HEK293 (cell line): ENCODE results near the gene KIF11.

Experiments used
- CTCF ChIA-PET: fragments of 350-600 bp; formaldehyde crosslinking; extraction: SDS; loops from one replicate; lab custom pipeline; 2021; ENCODE audit warnings: antibody characterized with exemption; lab: Yijun Ruan, JAX
- POLR2A ChIA-PET: fragments of 300-600 bp; formaldehyde crosslinking; extraction: SDS; loops from one replicate; lab custom pipeline; 2020; ENCODE audit warnings: antibody characterized with exemption, inconsistent platforms; lab: Yijun Ruan, JAX
- H3K27ac ChIP-seq: fragments of 200-500 bp; sonication (Bioruptor generic); 2 replicates; pipeline ENCODE4 v1.5.1; 2014; ENCODE audit warnings: low read depth, low read length, control low read depth, inconsistent platforms; ENCODE audit errors: extremely low read depth
- H3K36me3 ChIP-seq, 2 experiments: fragments of 200-500 bp in 1 of 2; sonication (Bioruptor generic) in 1 of 2; 1 replicate in 1 of 2; 2 replicates in 1 of 2; pipeline ENCODE4 v1.5.1; 2014 to 2017; ENCODE audit warnings: inconsistent platforms in 2 of 2, low read length in 2 of 2; ENCODE audit not compliant: control insufficient read depth in 2 of 2, insufficient read depth in 1 of 2
- H3K4me1 ChIP-seq: fragments of 200-500 bp; sonication (Bioruptor generic); 2 replicates; pipeline ENCODE4 v1.5.1; 2014; ENCODE audit warnings: mild to moderate bottlenecking, low read length, inconsistent platforms; ENCODE audit not compliant: control insufficient read depth, insufficient read depth
- H3K4me3 ChIP-seq: 2 replicates; pipeline ENCODE4 v1.5.1; 2011; ENCODE audit warnings: low read depth, mild to moderate bottlenecking, control low read depth, low read length, moderate library complexity
- H3K9me3 ChIP-seq: fragments of 200-500 bp; sonication (Bioruptor generic); 2 replicates; pipeline ENCODE4 v1.5.1; 2014; ENCODE audit warnings: low read depth, low read length, inconsistent platforms; ENCODE audit not compliant: control insufficient read depth, insufficient read depth
- BCL11B ChIP-seq: fragments of 450-650 bp; formaldehyde crosslinking; IDR thresholded peaks from 2 replicates; pipeline ENCODE4 v1.5.1; 2016; ENCODE audit warnings: low read depth, missing biosample characterization, missing genetic modification characterization
- MEIS1 ChIP-seq: sonication (generic); formaldehyde crosslinking; IDR thresholded peaks from 2 replicates; pipeline ENCODE4 v1.8.1; 2022; ENCODE audit warnings: missing genetic modification reagents, mild to moderate bottlenecking, borderline replicate concordance
- MYNN ChIP-seq: fragments of 450-650 bp; formaldehyde crosslinking; IDR thresholded peaks from 2 replicates; pipeline ENCODE4 v1.5.1; 2016; ENCODE audit warnings: missing biosample characterization, missing genetic modification characterization, borderline replicate concordance
- MZF1 ChIP-seq: fragments of 450-650 bp; formaldehyde crosslinking; IDR thresholded peaks from 2 replicates; pipeline ENCODE4 v1.5.1; 2017; ENCODE audit warnings: missing biosample characterization, missing genetic modification characterization, borderline replicate concordance
- PRDM10 ChIP-seq: fragments of 450-650 bp; formaldehyde crosslinking; IDR thresholded peaks from 2 replicates; pipeline ENCODE4 v1.5.1; 2016; ENCODE audit warnings: missing biosample characterization, missing genetic modification characterization
- PRDM6 ChIP-seq: fragments of 450-650 bp; formaldehyde crosslinking; IDR thresholded peaks from 2 replicates; pipeline ENCODE4 v1.5.1; 2017; ENCODE audit warnings: missing biosample characterization, missing genetic modification characterization
- SP7 ChIP-seq: fragments of 450-650 bp; formaldehyde crosslinking; IDR thresholded peaks from 2 replicates; pipeline ENCODE4 v1.5.1; 2016; ENCODE audit warnings: missing biosample characterization, missing genetic modification characterization
- TRIM28 ChIP-seq: IDR thresholded peaks from 2 replicates; pipeline ENCODE4 v1.6.1; 2011; ENCODE audit warnings: low read length, control low read depth, borderline replicate concordance
- WT1 ChIP-seq: fragments of 450-650 bp; formaldehyde crosslinking; IDR thresholded peaks from 2 replicates; pipeline ENCODE4 v1.5.1; 2016; ENCODE audit warnings: missing biosample characterization, missing genetic modification characterization
- ZBTB10 ChIP-seq: fragments of 450-650 bp; formaldehyde crosslinking; IDR thresholded peaks from 2 replicates; pipeline ENCODE4 v1.5.1; 2016; ENCODE audit warnings: missing biosample characterization, missing genetic modification characterization
- ZBTB17 ChIP-seq: fragments of 450-650 bp; formaldehyde crosslinking; IDR thresholded peaks from 2 replicates; pipeline ENCODE4 v1.5.1; 2016; ENCODE audit warnings: missing biosample characterization, missing genetic modification characterization
- ZBTB44 ChIP-seq: fragments of 450-650 bp; IDR thresholded peaks from 2 replicates; pipeline ENCODE4 v1.5.1; 2018; ENCODE audit warnings: missing biosample characterization, mild to moderate bottlenecking, missing genetic modification characterization
- ZNF112 ChIP-seq: fragments of 450-650 bp; formaldehyde crosslinking; IDR thresholded peaks from 2 replicates; pipeline ENCODE4 v1.5.0; 2017; ENCODE audit warnings: missing biosample characterization, missing genetic modification characterization
- ZNF157 ChIP-seq: fragments of 450-650 bp; formaldehyde crosslinking; IDR thresholded peaks from 2 replicates; pipeline ENCODE4 v1.5.1; 2016; ENCODE audit warnings: missing biosample characterization, missing genetic modification characterization
- ZNF2 ChIP-seq: fragments of 450-650 bp; formaldehyde crosslinking; IDR thresholded peaks from 2 replicates; pipeline ENCODE4 v1.5.1; 2016; ENCODE audit warnings: missing biosample characterization, missing genetic modification characterization
- ZNF248 ChIP-seq: fragments of 450-650 bp; formaldehyde crosslinking; IDR thresholded peaks from 2 replicates; pipeline ENCODE4 v1.5.1; 2017; ENCODE audit warnings: missing biosample characterization, missing genetic modification characterization
- ZNF391 ChIP-seq: fragments of 450-650 bp; formaldehyde crosslinking; IDR thresholded peaks from 2 replicates; pipeline ENCODE4 v1.5.1; 2016; ENCODE audit warnings: low read depth, missing biosample characterization, missing genetic modification characterization, borderline replicate concordance
- ZNF513 ChIP-seq: fragments of 450-650 bp; IDR thresholded peaks from 2 replicates; pipeline ENCODE4 v1.5.1; 2018; ENCODE audit warnings: missing biosample characterization, missing genetic modification characterization
- ZNF548 ChIP-seq: fragments of 450-650 bp; formaldehyde crosslinking; IDR thresholded peaks from 2 replicates; pipeline ENCODE4 v1.5.1; 2016; ENCODE audit warnings: missing biosample characterization, missing genetic modification characterization
- ZNF571 ChIP-seq: fragments of 450-650 bp; formaldehyde crosslinking; IDR thresholded peaks from 2 replicates; pipeline ENCODE4 v1.5.0; 2017; ENCODE audit warnings: missing biosample characterization, missing genetic modification characterization
- ZNF621 ChIP-seq: fragments of 450-650 bp; formaldehyde crosslinking; IDR thresholded peaks from 2 replicates; pipeline ENCODE4 v1.5.1; 2017; ENCODE audit warnings: missing biosample characterization, missing genetic modification characterization
- ZNF623 ChIP-seq: fragments of 450-650 bp; formaldehyde crosslinking; IDR thresholded peaks from 2 replicates; pipeline ENCODE4 v1.5.1; 2016; ENCODE audit warnings: missing biosample characterization, missing genetic modification characterization
- ZNF670 ChIP-seq: fragments of 450-650 bp; formaldehyde crosslinking; IDR thresholded peaks from 2 replicates; pipeline ENCODE4 v1.5.1; 2016; ENCODE audit warnings: missing biosample characterization, missing genetic modification characterization, low read depth
- ZNF768 ChIP-seq: fragments of 450-650 bp; formaldehyde crosslinking; IDR thresholded peaks from 2 replicates; pipeline ENCODE4 v1.5.1; 2018; ENCODE audit warnings: missing biosample characterization, mild to moderate bottlenecking, missing genetic modification characterization

Gene KIF11

GRCh38 chr10:92627845-92628480 lies 35.0 kb downstream of the KIF11 start (continued):
- TF ChIP-seq TRIM28 (no peak), ZNF248 (tag by site-specific recombination) (no peak)

GRCh38 chr10:92629945-92630344 lies 37.0 kb downstream of the KIF11 start:
- no peak overlapping the region for H3K27ac ChIP-seq
- H3K4me1 ChIP-seq = 0 out of 2 replicates have a peak, but pooled peaks cover 5% of the 10 kb centered on the region
- H3K4me3 ChIP-seq = no peak overlapping the region
- peaks cover 65 to 72% of the 10 kb centered on the region in 2 experiments for H3K36me3 ChIP-seq
- CTCF ChIA-PET = no interaction called here
- H3K9me3 ChIP-seq = no peaks in the 10 kb centered on the region
- no peak for TF ChIP-seq ZNF571 (tag by site-specific recombination)
- TF ChIP-seq MEIS1 (CRISPR knock-in tag) = no peak
- TF ChIP-seq BCL11B (tag by site-specific recombination) = no peak
- no peak for TF ChIP-seq ZNF2
- no peak for TF ChIP-seq WT1 (tag by site-specific recombination)
- TF ChIP-seq ZBTB10 (tag by site-specific recombination) = no peak
- no peak for TF ChIP-seq ZNF621 (tag by site-specific recombination)
- TF ChIP-seq SP7 (tag by site-specific recombination) = no peak
- TF ChIP-seq MZF1 (tag by site-specific recombination) = no peak
- no peak for TF ChIP-seq ZBTB17
- TF ChIP-seq ZNF391 (tag by site-specific recombination) = no peak
- no peak for TF ChIP-seq ZNF157
- no peak for TF ChIP-seq ZNF670 (tag by site-specific recombination)
- no peak for TF ChIP-seq MYNN
- TF ChIP-seq ZBTB44 (tag by site-specific recombination) = no peak
- TF ChIP-seq ZNF112 = no peak
- TF ChIP-seq, all 188 proteins: peak for 0
- POLR2A ChIA-PET = no interaction called here

- Histone ChIP-seq H3K27ac (no peak overlapping the region), H3K4me1 (no peaks in the 10 kb centered on the region), H3K9me3 (no peaks in the 10 kb centered on the region), H3K36me3 (peaks cover 67 to 88% of the 10 kb centered on the region in 2 experiments), H3K4me3 (no peak overlapping the region)
- CTCF ChIA-PET = no interaction called here
- POLR2A ChIA-PET = no interaction called here
- TF ChIP-seq ZNF768 (tag by site-specific recombination) = no peak
- TF ChIP-seq PRDM6 = no peak
- no peak for TF ChIP-seq ZNF548
- TF ChIP-seq ZNF513 (tag by site-specific recombination) = no peak
- no peak for TF ChIP-seq ZNF112
- no peak for TF ChIP-seq ZBTB17
- TF ChIP-seq PRDM10 (tag by site-specific recombination) = no peak
- TF ChIP-seq ZNF623 = no peak
These were observed 45.1 kb downstream of the KIF11 start for GRCh38 chr10:92638037-92638436.
